MM.1S (cell line): Measurements from ENCODE around the gene APOE.

Experiments
- DNase-seq: peaks from one replicate; pipeline ENCODE4 v3.0.0-alpha.2; 2015
- H2AFZ ChIP-seq: fragments of 300-600 bp; sonication (generic); 2 replicates; pipeline ENCODE4 v1.6.0; 2016; ENCODE audit warnings: antibody characterized with exemption, low read length
- H3F3A ChIP-seq: fragments of 300-600 bp; sonication (generic); 2 replicates; pipeline ENCODE4 v1.6.1; 2016; ENCODE audit warnings: mild to moderate bottlenecking, antibody characterized with exemption, low read length, moderate library complexity, mixed read lengths; ENCODE audit not compliant: insufficient read depth
- H3K27ac ChIP-seq: fragments of 300-600 bp; sonication (generic); 2 replicates; pipeline ENCODE4 v1.5.1; 2016; ENCODE audit warnings: mild to moderate bottlenecking, low read length
- H3K27me3 ChIP-seq: fragments of 300-600 bp; sonication (generic); replicated peaks from 2 replicates; pipeline ENCODE4 v1.6.0; 2016; ENCODE audit warnings: low read length; ENCODE audit not compliant: insufficient read depth
- H3K36me3 ChIP-seq: fragments of 300-600 bp; sonication (generic); replicated peaks from 2 replicates; pipeline ENCODE4 v1.6.1; 2016; ENCODE audit warnings: mild to moderate bottlenecking, low read length, mixed read lengths; ENCODE audit not compliant: insufficient read depth
- H3K4me1 ChIP-seq: fragments of 300-600 bp; sonication (generic); 2 replicates; pipeline ENCODE4 v1.6.1; 2016; ENCODE audit warnings: low read length, mixed read lengths
- H3K4me2 ChIP-seq: fragments of 300-600 bp; sonication (generic); 2 replicates; pipeline ENCODE4 v1.6.0; 2016; ENCODE audit warnings: low read depth, low read length
- H3K4me3 ChIP-seq: fragments of 300-600 bp; sonication (generic); 2 replicates; pipeline ENCODE4 v1.5.1; 2016; ENCODE audit warnings: low read length, mixed read lengths
- H3K79me2 ChIP-seq: fragments of 300-600 bp; sonication (generic); 2 replicates; pipeline ENCODE4 v1.6.1; 2016; ENCODE audit warnings: mixed run types, low read length, mixed read lengths
- H3K9ac ChIP-seq: fragments of 300-600 bp; sonication (generic); 2 replicates; pipeline ENCODE4 v1.6.1; 2016; ENCODE audit warnings: low read length, mixed read lengths
- H3K9me2 ChIP-seq: fragments of 300-600 bp; sonication (generic); replicated peaks from 2 replicates; pipeline ENCODE4 v1.6.1; 2016; ENCODE audit warnings: mild to moderate bottlenecking, low read length, mixed read lengths; ENCODE audit not compliant: insufficient read depth
- H3K9me3 ChIP-seq: fragments of 300-600 bp; sonication (generic); replicated peaks from 2 replicates; pipeline ENCODE4 v1.6.1; 2016; ENCODE audit warnings: mild to moderate bottlenecking, low read length, mixed read lengths; ENCODE audit not compliant: insufficient read depth
- H4K20me1 ChIP-seq: fragments of 300-600 bp; sonication (generic); 2 replicates; pipeline ENCODE4 v1.6.1; 2016; ENCODE audit warnings: mild to moderate bottlenecking, low read length, moderate library complexity, mixed read lengths; ENCODE audit not compliant: insufficient read depth
- CTCF ChIP-seq: fragments of 300-600 bp; sonication (generic); IDR thresholded peaks from 2 replicates; pipeline ENCODE4 v1.5.1; 2016; ENCODE audit warnings: antibody characterized with exemption, low read length, mixed read lengths
- EZH2 ChIP-seq: fragments of 300-600 bp; sonication (generic); optimal IDR thresholded peaks from 2 replicates; pipeline ENCODE3; 2017; ENCODE audit warnings: low read depth, mild to moderate bottlenecking, antibody characterized with exemption, low read length, mixed read lengths
- EZH2phosphoT487 ChIP-seq: fragments of 300-600 bp; sonication (generic); IDR thresholded peaks from 2 replicates; pipeline ENCODE4 v1.6.1; 2018; ENCODE audit warnings: antibody characterized with exemption, low read length

Gene APOE

GRCh38 chr19:44863990-44864389 is 41.6 kb upstream of the APOE start:
- H3K27me3 ChIP-seq = peaks cover 60% of the 10 kb centered on the region
- no peaks in the 10 kb centered on the region for H3K9me2 ChIP-seq
- H3F3A ChIP-seq = no peaks in the 10 kb centered on the region
- H3K36me3 ChIP-seq = no peaks in the 10 kb centered on the region
- H3K9ac ChIP-seq = no peak overlapping the region
- H4K20me1 ChIP-seq = no peaks in the 10 kb centered on the region
- H3K4me1 ChIP-seq = no peaks in the 10 kb centered on the region
- H3K79me2 ChIP-seq = no peaks in the 10 kb centered on the region
- H2AFZ ChIP-seq = no peak overlapping the region
- no peak overlapping the region for H3K4me3 ChIP-seq
- H3K9me3 ChIP-seq = no peaks in the 10 kb centered on the region
- no peak overlapping the region for H3K4me2 ChIP-seq
- TF ChIP-seq CTCF (no peak), EZH2 (no peak), EZH2phosphoT487 (no peak)
- no peak overlapping the region for H3K27ac ChIP-seq
- no peak for DNase-seq

GRCh38 chr19:44865196-44865767 is 40.3 kb upstream of the APOE start:
- Histone ChIP-seq H3K27ac (no peak overlapping the region), H3K4me2 (no peak overlapping the region), H3K9ac (no peak overlapping the region), H3K36me3 (no peaks in the 10 kb centered on the region), H3K9me3 (no peaks in the 10 kb centered on the region), H3K9me2 (no peaks in the 10 kb centered on the region), H2AFZ (no peak overlapping the region), H3K4me3 (no peak overlapping the region), H3K79me2 (no peaks in the 10 kb centered on the region), H3K27me3 (peaks cover 71% of the 10 kb centered on the region), H3F3A (no peaks in the 10 kb centered on the region), H3K4me1 (no peaks in the 10 kb centered on the region), H4K20me1 (no peaks in the 10 kb centered on the region)
- DNase-seq = no peak
- no peak for TF ChIP-seq CTCF
- TF ChIP-seq EZH2 = no peak
- TF ChIP-seq EZH2phosphoT487 = no peak

GRCh38 chr19:44866664-44867063 is 38.9 kb upstream of the APOE start:
- Histone ChIP-seq H3K79me2 (no peaks in the 10 kb centered on the region), H3K27ac (no peak overlapping the region)

More at GRCh38 chr19:44866664-44867063, 38.9 kb upstream of the APOE start:
- Histone ChIP-seq H2AFZ (no peak overlapping the region), H4K20me1 (no peaks in the 10 kb centered on the region), H3K4me1 (no peaks in the 10 kb centered on the region), H3K4me2 (no peak overlapping the region), H3K9me3 (no peaks in the 10 kb centered on the region), H3K4me3 (no peak overlapping the region), H3K9me2 (no peaks in the 10 kb centered on the region), H3F3A (no peaks in the 10 kb centered on the region), H3K9ac (no peak overlapping the region), H3K36me3 (no peaks in the 10 kb centered on the region), H3K27me3 (peaks cover 70% of the 10 kb centered on the region)
- DNase-seq = no peak
- no peak for TF ChIP-seq EZH2
- TF ChIP-seq CTCF = no peak
- TF ChIP-seq EZH2phosphoT487 = no peak
